CMK (cell line): ENCODE results near the gene STK24.
A peak's percentile ranks its signal among the peaks of the same experiment; 100 is the strongest.

ENCODE experiments used
- DNase-seq: peaks from one replicate; pipeline ENCODE4 v3.0.0-alpha.2; 2010; ENCODE audit warnings: low read depth

STK24 gene

DNA sequence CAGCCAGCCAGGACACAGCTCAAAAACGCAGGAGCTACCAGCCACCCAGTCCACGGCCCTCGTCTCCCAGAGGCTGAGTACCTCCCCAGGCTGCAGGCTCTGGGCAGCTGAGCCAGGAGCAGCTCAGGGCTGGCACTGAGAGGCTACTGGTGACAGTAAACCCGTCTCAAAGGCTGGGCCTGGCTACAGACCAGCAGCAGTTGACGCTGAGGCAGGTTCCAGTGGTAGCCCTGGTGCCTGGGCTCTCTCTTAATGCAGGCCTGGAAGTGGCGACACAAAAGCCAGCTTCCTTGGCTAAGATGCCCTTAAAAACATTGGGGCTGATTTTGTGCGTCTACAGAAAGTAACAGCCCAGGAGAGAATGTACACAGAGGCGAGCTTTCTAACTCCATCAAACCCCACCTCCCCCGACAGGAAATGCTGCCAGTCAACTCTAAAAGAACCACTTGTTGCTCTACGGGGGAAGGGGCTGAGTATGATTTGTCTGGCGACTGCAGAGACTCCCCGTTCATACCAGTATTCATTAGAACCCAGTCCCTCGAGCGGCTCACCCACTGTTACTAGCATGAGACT lies 126.3 kb downstream of the STK24 start:
- no peak for DNase-seq

DNA sequence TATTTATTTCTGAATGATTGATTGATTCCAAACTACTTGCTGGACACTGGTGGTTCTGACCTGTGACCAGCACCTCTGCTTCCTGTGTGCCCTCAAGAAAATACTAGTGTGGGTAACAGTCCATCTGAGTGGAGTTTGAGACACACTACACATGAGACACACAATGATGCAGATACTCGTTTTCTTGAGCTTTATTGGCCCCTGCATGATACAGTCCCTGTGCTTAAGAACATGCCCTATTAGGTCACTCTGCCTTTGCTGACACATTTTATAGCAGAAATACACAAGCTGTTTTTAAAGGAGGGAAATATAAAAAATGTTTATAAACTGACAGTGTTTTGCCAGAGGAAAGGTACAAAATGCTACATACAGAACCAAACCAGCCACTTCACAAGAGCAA lies 126.9 kb downstream of the STK24 start:
- DNase-seq, result no peak

DNA sequence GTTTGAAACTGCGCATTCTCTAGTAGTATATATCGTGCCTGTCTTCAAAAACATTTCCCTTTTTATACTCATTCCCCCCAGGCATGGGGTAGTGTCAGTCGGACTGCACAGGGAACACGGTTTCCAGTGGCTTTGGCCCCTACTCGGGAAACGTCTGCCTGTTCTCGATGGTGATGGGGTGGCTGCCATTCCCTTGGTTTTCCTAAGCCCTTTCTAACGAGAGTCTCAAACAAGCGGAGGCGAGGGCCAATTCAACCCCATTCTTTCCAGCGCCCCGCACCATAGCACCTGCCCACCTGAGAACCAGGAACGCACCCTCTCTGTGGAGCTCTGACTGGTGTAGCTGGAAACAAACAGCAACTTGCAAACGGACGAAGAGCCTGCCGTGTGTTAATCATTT lies 127.6 kb downstream of the STK24 start:
- no peak for DNase-seq

DNA sequence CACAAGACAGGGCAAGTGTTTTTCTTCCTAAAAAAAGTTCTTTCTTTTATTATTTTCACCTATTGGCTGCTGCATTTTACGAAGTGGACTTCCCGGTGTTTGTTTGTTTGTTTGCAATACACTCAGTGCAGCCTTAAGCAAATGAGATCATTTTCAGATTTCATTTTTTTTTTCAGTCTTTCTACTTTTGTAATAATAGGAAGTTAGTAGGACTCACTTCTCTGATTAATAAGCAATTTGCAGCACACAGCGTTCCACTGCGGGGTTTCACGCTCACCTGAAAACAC lies 128.3 kb downstream of the STK24 start:
- no peak for DNase-seq

DNA sequence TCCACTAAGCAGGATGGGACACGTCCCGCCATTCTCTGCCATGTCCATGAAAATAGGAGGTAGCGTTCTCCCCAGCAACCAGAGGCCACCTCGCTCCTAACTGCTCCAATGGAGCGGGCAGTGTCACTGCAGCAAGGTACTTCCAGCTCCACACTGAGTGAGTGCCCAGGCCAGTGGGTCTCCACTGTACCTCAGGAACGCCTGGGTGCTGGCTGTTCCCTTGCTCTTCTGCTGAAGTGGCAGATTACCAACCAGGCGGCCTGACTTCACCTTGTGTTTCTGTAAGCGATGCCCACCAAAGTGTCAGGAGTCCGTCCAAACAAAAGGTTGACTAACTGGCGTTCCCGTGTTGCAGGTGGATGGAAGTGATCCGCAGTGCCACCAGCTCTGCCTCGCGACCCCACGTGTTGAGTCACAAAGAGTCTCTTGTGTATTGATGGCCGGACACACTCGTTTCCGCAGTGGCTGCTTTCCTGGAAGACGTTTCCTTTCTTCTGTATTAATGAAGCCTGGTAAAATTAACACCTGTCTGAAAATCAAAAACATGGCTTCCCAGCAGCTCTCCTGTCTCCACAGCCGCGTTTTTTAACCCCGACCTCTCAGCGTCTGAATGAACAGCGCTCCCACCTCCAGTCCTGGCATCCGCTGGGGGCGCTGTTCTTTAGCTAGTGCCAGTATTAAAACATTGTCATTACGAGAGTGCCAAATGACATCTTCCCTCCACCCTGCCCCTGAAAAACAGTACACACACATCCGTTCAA lies 128.8 kb downstream of the STK24 start:
- DNase-seq, result no peak

DNA sequence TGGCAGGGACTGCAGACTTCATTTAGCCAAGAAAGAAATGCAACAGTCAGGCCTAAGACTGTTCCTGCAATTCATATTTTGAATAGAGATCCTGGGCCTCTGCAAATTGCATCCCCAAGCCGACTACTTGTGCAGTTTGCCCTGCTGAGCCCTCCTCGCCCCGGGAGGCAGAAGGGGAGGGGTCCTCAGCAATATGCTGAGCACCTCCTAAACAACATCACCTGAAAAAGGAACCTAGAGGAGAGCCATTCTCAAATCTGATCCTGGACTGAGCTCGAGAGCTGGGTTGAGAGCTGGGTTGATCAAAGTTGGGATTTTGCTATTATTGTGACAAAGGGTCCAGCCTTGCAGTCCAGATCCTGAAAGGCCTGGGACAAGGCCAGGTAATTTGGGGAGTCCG lies 129.8 kb downstream of the STK24 start:
- DNase-seq, result no peak

DNA sequence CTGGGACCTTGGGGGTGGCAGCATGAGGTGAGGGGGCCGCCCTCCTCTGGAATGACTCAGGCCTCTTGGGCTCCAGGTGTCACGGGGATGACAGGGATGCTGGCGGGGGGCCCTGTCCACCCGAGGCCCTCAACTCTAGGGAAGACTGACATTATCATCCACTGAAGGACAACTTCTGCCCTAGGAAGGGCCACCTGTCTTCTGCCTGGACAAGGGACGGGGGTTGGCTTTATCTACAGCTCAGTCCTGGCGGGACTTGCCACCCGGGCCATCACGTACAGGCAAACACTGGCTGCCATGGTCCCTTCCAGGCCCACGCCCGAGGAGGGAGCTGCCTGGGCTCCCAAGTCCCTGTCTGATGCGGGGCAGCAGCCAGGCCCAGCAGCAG lies 130.7 kb downstream of the STK24 start:
- no peak for DNase-seq

DNA sequence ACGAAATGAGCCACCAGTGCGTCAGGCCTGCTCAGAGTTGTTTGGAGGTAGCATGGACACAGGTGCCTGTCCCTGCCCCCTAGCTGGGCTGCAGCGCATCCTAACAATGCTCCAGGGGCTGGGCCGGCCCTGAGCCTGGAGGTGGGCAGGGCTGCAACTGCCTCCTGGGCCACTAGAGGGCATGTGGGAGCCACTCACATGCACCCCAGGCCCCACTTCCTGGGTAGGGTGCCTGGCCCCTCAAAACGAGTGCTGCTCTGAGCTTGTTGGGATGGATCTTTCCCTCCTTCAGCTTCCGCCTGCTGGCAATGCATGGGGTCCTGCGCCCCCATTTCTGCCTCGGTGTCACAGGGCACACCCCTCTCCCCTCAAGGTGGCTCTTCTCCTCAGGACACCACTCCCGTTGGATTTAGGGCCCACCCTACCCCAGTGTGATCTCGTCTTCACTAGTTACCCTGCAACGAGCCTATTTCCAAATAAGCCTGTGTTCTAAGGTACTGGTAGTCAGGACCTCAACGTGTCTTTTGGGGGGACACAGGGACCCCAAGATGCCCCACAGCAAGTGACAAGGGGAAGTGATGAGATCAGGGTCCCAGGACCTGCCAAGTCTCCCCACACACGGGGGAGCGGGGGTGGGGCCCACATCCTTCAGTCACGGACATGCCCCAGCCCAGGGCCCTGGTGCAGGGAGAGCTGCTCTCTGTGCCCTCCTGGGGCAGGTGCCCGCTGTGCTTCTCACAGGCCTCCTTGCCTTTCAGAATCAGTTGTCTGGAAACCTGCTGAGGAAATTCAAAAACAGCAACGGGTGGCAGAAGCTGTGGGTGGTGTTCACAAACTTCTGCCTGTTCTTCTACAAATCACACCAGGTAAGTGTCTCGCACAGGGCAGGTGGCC lies 131.3 kb downstream of the STK24 start:
- DNase-seq, result peak; percentile 56

DNA sequence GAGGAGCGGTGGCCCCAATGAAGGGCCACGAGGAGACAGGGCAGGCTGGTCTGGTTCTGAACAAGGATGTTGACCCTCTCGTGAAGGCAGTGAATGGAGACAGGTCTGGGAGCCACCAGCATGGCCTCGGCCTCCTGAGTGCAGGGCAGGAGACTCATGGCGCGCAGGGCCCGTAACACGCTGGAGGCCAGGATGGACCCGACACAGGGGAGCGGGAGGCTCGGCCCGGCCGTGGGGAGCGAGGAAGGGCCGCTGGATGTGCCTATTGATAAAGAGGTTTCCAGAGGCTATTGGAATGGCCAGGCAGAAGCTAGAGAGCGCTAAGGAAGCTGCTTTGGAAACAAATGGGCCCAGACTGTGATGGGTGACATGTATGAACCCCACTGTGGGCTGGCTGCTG lies 132.5 kb downstream of the STK24 start:
- no peak for DNase-seq

DNA sequence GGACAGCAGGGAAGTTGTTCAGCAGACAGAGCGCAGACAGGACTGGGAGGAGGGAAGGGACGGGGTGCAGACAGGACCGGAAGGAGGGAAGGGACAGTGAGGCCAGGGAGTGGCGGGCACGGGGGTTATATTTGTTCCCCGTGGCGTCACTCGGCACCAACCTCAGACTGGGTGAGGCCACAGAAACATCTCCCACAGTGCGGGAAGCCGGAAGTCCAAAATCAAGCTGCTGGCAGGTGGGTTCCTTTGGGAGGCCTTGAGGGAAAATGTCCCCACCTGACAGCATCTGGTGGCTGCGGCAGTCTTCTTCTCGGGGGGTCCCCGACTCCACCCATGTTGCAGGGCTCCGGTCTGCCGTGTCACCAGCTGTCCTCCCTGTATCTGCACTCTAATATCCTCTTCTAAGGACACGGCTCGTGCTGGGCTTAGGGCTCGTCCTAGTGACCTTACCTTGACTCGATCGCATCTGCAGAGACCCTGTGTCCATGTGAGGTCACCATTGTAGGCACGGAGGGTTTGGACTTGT lies 133.0 kb downstream of the STK24 start:
- DNase-seq, result no peak

DNA sequence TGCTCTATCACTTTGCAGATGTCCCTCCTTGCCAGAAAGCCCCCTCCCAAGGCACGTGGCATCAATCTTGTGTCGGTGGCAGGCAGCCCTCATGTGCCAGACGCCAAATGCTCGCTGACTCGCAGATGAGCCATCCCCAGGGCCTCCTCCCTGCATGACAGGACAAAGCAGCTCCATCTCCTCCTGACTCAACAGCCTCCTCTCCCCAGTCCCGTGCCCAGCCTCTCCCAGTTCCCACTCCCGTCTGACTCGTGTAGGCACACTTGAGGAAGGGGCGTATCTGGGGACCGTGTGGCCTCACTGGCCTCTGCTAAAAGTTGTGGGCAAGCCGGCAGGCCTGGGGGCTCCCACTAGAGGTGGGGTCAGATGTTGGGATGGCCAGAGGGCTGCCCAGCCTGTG lies 133.6 kb downstream of the STK24 start:
- no peak for DNase-seq

DNA sequence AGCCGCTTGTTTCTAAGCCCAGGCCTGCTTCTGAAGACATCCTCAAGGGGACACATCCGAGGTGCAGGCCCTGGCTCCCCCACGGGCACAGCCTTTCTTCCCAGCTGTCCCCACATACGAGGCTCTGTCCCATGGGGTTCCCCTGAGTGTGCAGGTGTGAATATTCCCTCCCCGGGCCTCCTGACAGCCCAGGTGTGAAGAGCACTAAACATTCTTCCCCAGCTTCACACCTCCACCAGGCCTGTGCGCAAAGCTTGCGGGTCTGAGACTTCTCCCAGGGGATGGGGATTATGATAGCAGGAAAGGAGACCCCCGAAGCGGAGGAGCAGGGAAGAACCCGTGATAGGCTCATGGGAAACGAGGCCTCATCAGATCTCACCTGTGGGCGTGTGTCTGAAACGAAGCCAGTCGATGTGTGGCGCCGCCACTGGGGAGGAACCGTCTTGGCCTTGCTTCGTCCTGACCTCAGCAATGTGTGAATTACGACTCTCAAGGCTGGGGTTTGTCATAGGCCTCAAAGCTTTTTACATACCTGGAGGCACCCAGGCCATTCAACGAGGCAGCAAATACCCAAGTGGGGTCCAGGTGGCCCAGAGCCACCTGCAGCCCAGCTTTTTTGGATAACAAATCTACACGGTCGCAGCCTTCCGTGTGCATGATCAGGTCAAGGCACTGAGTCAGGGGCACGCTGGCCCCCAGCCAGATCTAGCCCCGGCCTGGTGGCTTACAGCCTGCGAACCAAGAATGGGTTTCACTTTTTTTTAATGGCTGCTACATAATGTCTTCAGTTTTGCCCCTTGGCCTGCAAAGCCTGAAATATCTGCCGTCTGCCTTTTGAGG lies 134.3 kb downstream of the STK24 start:
- no peak for DNase-seq

DNA sequence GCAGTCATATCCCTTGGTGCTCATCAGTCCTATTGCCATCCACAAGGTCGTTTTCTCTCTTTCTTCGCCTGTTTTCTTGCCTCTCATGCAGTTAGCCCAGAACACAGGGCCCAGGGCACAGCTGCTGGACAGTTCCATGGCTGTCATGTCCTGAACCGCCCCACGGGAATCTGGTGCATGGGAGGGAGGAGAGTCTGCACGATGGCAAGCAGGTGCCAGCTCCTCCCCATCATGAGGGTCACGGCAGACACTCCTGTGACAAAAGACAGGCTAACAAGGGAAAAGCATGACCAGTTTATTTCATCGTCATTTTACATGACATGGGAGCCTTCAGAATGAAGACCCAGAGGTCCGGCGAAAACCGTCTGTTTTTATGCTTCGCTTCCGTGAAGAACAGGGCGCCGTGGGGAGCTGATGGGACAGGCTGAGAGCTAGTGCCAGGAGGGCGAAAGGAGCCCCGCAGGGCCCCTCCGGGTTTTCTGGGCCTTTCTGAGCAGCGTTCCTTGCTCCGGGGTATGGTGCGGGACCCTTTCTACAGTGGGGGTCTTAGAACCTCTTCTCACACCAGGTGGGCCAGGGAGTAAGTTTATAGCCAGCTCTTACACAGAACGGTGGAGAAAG lies 135.7 kb downstream of the STK24 start:
- DNase-seq, result no peak

DNA sequence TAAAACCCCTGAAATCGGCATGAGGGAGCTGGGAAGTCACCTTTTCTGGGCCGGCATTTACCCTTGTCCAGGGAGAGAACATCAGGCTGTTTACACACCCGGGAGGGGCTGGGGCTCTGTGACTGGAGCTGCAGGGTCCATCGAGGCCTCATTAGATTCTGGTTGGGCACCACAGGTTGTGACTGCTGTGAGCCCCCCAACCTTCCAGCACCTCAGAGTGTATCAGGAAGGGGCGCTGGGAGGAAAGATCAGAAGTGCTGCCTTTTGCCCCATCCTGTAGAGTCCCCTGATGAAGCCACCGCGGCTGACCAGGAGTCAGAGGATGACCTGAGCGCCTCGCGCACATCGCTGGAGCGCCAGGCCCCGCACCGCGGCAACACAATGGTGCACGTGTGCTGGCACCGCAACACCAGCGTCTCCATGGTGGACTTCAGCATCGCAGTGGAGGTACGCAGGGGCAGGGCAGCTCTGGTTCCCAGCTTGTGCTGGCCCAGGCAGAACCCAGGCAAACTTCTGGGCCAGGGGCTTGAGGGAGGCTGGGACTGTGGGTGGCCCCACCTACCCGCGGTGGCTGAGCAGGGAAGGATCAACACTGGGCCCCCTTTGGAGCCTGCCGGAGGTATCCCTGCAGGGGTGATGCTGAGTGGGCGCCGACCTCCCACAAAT lies 136.4 kb downstream of the STK24 start:
- DNase-seq, result no peak

DNA sequence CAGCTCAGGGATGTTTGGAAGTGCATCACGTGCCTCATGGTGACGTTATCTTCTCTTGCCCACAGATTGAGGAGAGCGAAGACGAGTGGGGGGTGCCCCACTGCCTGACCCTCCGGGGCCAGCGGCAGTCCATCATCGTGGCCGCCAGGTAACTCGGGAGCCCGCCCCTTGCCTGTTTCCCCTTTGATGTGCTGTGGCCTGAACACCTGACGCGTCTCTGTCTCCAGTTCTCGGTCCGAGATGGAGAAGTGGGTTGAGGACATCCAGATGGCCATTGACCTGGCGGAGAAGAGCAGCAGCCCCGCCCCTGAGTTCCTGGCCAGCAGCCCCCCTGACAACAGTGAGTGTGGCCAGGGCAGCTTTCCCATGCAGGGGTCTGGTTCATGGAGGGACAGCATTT lies 137.0 kb downstream of the STK24 start:
- DNase-seq, result no peak

DNA sequence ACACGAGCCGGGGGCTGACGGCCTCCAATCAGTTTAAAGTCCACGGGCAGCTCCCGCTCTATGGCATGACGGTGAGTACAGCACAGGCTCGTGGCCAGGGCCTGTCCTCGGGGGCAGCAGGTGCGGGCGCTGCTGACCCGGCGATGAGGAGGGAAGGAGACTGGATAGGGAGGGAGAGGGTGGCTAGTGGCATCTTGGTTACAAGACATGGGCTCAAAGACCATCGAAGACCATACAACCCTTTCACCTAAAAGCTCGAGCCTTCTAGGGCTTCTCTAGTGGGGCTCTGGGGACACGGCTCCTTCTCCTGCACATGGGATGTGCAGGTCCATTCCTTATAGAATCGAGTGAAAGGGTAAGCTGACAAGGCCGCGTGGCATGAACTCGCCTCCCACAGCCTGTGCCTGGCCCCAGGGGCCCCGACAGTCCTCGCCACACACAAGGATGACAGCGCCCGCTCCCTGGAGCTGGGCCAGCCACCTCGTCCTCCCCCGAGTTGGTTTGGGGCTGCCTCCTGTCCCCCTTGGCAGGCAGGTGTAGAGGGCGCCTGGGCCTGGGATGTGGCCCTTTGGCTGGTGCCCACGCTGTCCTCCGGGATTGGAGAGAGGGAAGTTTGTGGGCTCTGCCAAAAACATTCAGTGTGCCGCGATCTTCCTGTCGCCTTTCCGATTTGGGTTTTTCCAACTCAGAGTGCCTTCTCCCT lies 137.6 kb downstream of the STK24 start:
- no peak for DNase-seq

DNA sequence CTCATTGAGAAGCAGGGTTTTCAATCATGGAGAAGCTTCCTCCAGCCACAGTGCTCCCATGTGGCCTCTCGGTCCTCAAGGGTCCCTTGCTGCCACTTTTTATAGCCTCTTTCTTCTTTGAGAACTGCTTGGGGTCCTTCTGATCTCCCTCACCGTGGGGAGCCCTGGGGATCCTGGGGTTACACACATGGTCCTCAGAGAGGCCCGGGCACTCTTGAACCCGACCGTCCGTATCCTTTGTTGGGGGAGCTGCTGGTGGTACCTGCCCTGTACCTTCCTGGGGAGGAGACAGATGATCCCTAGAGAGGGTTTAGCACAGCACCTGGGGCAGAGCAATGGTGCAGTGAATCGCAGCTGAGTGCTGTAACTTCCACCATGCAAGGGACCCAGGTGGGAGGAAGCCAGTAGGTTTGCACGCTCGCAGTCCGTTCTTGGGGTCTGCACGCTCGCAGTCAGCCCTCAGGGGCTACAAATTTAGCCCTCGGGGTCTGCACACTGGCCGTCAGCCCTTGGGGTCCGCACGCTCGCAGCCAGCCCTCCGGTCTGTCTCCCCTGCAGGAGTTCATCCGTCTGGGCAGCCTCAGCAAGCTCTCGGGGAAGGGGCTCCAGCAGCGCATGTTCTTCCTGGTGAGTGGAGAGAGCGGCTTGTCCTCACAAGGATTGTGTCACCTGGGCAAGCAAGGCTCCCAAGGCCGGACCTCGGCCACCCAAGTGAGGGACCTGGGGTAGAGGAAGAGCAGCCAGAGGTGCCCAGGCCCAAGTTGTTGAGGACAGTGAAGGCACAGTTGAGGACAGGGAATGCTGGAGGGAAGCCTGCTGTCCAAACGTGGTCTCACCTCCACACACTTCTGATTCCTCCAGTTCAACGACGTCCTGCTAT lies 138.4 kb downstream of the STK24 start:
- DNase-seq, result no peak

DNA sequence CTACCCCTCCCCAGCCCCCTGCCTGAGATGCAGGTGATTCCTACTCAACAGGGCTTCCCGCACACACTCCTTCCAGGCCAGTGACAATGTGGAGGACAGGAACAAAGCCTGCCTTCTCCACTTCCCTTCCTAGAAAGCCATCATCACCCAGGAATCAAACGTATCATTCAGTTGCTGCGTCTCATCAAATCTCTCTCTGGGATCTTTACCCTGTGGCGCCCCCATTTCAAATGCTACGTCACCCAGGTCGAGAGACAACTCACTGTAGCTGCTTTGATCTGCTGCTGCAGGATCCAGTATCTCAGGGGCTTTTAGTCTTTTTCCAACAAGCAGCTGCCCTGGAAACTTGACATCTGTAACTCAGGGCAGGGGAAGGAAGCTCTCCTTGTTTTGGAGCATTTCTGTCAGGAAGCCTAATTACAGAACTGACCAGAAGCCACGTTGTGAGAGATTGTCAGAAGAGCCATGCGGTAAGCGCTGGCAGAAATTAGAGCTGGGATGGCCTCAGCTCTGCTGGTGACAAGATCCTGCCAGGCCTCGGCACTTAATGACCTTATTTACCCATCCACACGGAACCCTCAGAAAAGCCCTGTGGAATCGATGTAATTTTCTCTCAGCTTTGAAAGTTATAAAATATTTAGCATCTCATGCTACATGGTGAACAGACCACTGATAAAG lies 140.5 kb downstream of the STK24 start:
- no peak for DNase-seq

DNA sequence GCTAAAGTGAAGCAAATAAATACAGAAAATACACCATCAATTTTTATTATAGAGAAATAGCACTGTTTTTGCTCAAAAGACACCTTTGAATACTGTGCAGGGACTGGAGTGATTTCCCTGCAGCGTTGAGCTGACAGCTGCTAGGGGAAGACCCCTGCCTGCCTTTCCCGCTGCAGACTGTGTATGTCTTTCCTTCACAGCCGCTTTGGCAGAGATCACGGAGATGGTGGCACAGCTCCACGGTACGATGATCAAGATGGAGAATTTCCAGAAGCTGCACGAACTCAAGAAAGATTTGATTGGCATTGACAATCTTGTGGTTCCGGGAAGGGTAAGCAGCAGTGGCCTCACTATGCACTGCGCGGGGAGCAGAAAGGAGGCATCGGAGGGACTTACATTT lies 141.5 kb downstream of the STK24 start:
- DNase-seq, result no peak
